Esophagus muscularis mucosa (tissue), 4 donors: ENCODE results near the gene SLC35A2.
"Not testable (repeated sequence)": the region's sequence is repeated elsewhere in the genome, so short reads cannot be mapped to it uniquely, and the experiment has no call there.

Experiments
- CTCF ChIP-seq, 3 experiments: fragments of 200-600 bp in 2 of 3; fragments of 450-650 bp in 1 of 3; sonication (generic) in 2 of 3; IDR thresholded peaks; one replicate each; pipeline ENCODE4 v1.5.1; 2017 to 2019; ENCODE audit warnings: antibody characterized with exemption in 3 of 3, mild to moderate bottlenecking in 2 of 3, moderate library complexity in 1 of 3
- EP300 ChIP-seq: sonication (generic); formaldehyde crosslinking; IDR thresholded peaks from one replicate; pipeline ENCODE4 v1.6.1; 2017; ENCODE audit warnings: antibody characterized with exemption
- POLR2A ChIP-seq: fragments of 450-650 bp; IDR thresholded peaks from one replicate; pipeline ENCODE4 v1.6.1; 2017; ENCODE audit warnings: antibody characterized with exemption, moderate library complexity, mild to moderate bottlenecking, low read depth

DNA sequence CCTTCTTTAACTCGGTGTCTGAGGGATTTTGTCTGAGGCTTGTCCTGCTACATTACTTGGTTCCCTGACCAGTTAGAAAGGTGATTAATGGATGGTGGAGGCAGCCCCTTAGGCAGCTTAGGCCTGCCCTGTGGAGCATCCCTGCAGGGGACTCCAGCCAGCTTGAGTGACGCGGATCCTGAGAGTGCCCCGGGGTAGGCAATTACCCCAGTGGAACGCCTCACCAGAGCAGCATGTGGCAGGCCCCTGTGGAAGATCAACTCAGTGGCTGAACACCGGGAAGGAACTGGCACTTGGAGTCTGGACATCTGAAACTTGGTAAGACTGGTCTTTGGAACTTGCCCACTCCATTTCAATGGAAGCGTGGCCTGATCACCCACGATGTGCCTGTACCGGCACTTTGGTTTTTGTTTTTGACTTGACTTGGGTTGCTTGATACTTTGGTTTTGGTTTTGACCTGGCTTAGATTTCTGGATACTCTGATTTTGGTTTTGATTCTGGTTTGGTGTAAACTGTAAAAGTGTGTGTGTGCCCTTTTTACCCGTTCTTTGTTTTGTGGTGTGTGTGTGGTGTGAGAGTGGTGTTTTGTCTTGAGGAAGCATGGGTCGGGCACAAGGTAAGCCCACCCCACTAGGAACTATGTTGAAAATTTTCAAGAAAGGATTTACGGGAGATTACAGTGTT lies 57.2 kb downstream of the SLC35A2 start:
- not testable (repeated sequence) for TF ChIP-seq CTCF (IDR thresholded peaks at IDR 0.05); EP300; POLR2A
